K562 (cell line): Measurements from ENCODE around the gene GPC1. TPM values are rescaled to one million over a fixed set of nuclear protein-coding genes. Genes with fewer than 3 reads are reported as not detected.

Source experiments
- ATAC-seq: fragments of 200-7000 bp; cut with Tn5 transposase; 3 replicates; pipeline ENCODE4 v1.9.1; 2020; ENCODE audit warnings: moderate library complexity
- BruUV-seq: library from RNA; stranded (reverse); fragments of 400-500 nt; replicated peaks from 2 replicates; lab custom pipeline; 2021; lab: Mats Ljungman, UMichigan
- CTCF ChIA-PET: fragments of 300-600 bp; formaldehyde crosslinking; extraction: SDS; loops from one replicate; lab custom pipeline; 2021; ENCODE audit warnings: low intra/inter-chr PET ratio; lab: Yijun Ruan, JAX
- POLR2A ChIA-PET: fragments of 300-600, 350-650 bp; sonication (Branson Sonifier 250); formaldehyde crosslinking; extraction: SDS; loops from one replicate; lab custom pipeline; 2021; ENCODE audit warnings: antibody characterized with exemption, inconsistent platforms; lab: Yijun Ruan, JAX
- DNase-seq, 4 experiments: peaks; one replicate each; pipeline versions ENCODE4 v3.0.0 to v3.0.0-alpha.2; 2011 to 2018; ENCODE audit warnings: low spot score in 3 of 4, mixed read lengths in 3 of 4; ENCODE audit errors: extremely low read depth in 1 of 4
- FAIRE-seq: peaks from 2 replicates; lab custom pipeline; 2011; peaks lifted over from hg19 to GRCh38; lab: Jason Lieb, UNC
- H2AFZ ChIP-seq: 2 replicates; pipeline ENCODE4 v1.6.0; 2011; ENCODE audit warnings: low read depth, low read length, control low read depth, inconsistent platforms
- H3K27ac ChIP-seq: fragments of 200-600 bp; 3 replicates; pipeline ENCODE4 v1.8.0; 2011; ENCODE audit warnings: low read depth, mild to moderate bottlenecking, control low read depth, inconsistent platforms, low read length, moderate library complexity, mixed read lengths; ENCODE audit errors: extremely low read depth
- H3K27me3 ChIP-seq, 2 experiments: fragments of 300-600 bp in 1 of 2; 2 replicates in 1 of 2; 3 replicates in 1 of 2; pipeline versions ENCODE4 v1.6.0 to v1.8.0; 2011; ENCODE audit warnings: inconsistent platforms in 2 of 2, low read length in 2 of 2, mild to moderate bottlenecking in 1 of 2, mixed read lengths in 1 of 2, moderate library complexity in 1 of 2; ENCODE audit not compliant: control insufficient read depth in 2 of 2, insufficient read depth in 2 of 2
- H3K36me3 ChIP-seq: fragments of 300-600 bp; 3 replicates; pipeline ENCODE4 v1.8.0; 2011; ENCODE audit warnings: mild to moderate bottlenecking, low read length, inconsistent platforms; ENCODE audit not compliant: control insufficient read depth, insufficient read depth
- H3K4me1 ChIP-seq, 2 experiments: fragments of 200-600 bp in 1 of 2; replicated peaks in 1 of 2; 2 replicates in 1 of 2; 3 replicates in 1 of 2; pipeline versions ENCODE4 v1.5.1 to v1.8.0; 2011; ENCODE audit warnings: inconsistent platforms in 2 of 2, low read length in 2 of 2, mild to moderate bottlenecking in 1 of 2, mixed read lengths in 1 of 2, moderate library complexity in 1 of 2; ENCODE audit not compliant: control insufficient read depth in 2 of 2, insufficient read depth in 2 of 2
- H3K4me2 ChIP-seq: 2 replicates; pipeline ENCODE4 v1.6.1; 2011; ENCODE audit warnings: low read length, control low read depth, inconsistent platforms, mixed read lengths; ENCODE audit not compliant: insufficient read depth
- H3K4me3 ChIP-seq: fragments of 200-600 bp; sonication (generic), shearing (Covaris generic); 2 replicates; pipeline ENCODE4 v1.5.1; 2016; ENCODE audit warnings: control low read depth, inconsistent platforms
- H3K79me2 ChIP-seq: fragments of 200-600 bp; 3 replicates; pipeline ENCODE4 v1.8.0; 2011; ENCODE audit warnings: low read length, inconsistent platforms; ENCODE audit not compliant: control insufficient read depth, insufficient read depth
- H3K9ac ChIP-seq, 2 experiments: 2 replicates each; pipeline versions ENCODE4 v1.6.0 to v1.6.1; 2011; ENCODE audit warnings: low read depth in 2 of 2, low read length in 2 of 2, control low read depth in 1 of 2, inconsistent platforms in 1 of 2, mild to moderate bottlenecking in 1 of 2, mixed read lengths in 1 of 2; ENCODE audit not compliant: insufficient read depth in 1 of 2
- H3K9me1 ChIP-seq: one replicate; pipeline ENCODE4 v1.6.0; 2011; ENCODE audit warnings: inconsistent platforms, mild to moderate bottlenecking, low read length, moderate library complexity; ENCODE audit not compliant: control insufficient read depth, insufficient read depth
- H3K9me3 ChIP-seq: replicated peaks from 2 replicates; pipeline ENCODE4 v1.5.1; 2011; ENCODE audit warnings: low read depth, low read length, inconsistent platforms; ENCODE audit not compliant: control insufficient read depth, insufficient read depth
- H4K20me1 ChIP-seq: replicated peaks from 2 replicates; pipeline ENCODE4 v1.6.1; 2011; ENCODE audit warnings: low read length, inconsistent platforms, mixed read lengths; ENCODE audit not compliant: control insufficient read depth, insufficient read depth
- ARNT ChIP-seq, 2 experiments: fragments of 450-650 bp; IDR thresholded peaks; 2 replicates each; pipeline ENCODE4 v1.6.1; 2016; ENCODE audit warnings: mild to moderate bottlenecking in 1 of 2
- BRD4 ChIP-seq: fragments of 200-600 bp; sonication (generic); IDR thresholded peaks from 2 replicates; pipeline ENCODE4 v1.6.1; 2017; ENCODE audit warnings: inconsistent platforms
- E2F6 ChIP-seq, 2 experiments: IDR thresholded peaks; 2 replicates each; pipeline ENCODE4 v1.6.1; 2011; ENCODE audit warnings: borderline replicate concordance in 1 of 2, control low read depth in 1 of 2, low read depth in 1 of 2, low read length in 1 of 2, mild to moderate bottlenecking in 1 of 2, mixed read lengths in 1 of 2, moderate library complexity in 1 of 2; ENCODE audit not compliant: insufficient read depth in 1 of 2, insufficient read length in 1 of 2, poor library complexity in 1 of 2, severe bottlenecking in 1 of 2; ENCODE audit errors: extremely low read depth in 1 of 2
- ELF1 ChIP-seq: fragments of 200-800 bp; sonication (Bioruptor generic); IDR thresholded peaks from 2 replicates; pipeline ENCODE4 v1.6.1; 2016; ENCODE audit warnings: missing genetic modification characterization, missing compliant biosample characterization
- NCOA1 ChIP-seq: fragments of 450-650 bp; IDR thresholded peaks from 2 replicates; pipeline ENCODE4 v1.6.1; 2016; ENCODE audit warnings: low read depth
- POLR3G ChIP-seq: IDR thresholded peaks from 2 replicates; pipeline ENCODE4 v1.6.1; 2011; ENCODE audit not compliant: insufficient read length, insufficient replicate concordance; ENCODE audit errors: extremely low read depth
- RBM14 ChIP-seq: fragments of 200-400 bp; formaldehyde crosslinking; IDR thresholded peaks from 2 replicates; pipeline ENCODE4 v1.6.1; 2018; ENCODE audit warnings: low read depth, mild to moderate bottlenecking, low read length, moderate library complexity, borderline replicate concordance; ENCODE audit not compliant: insufficient read depth
- RBM25 ChIP-seq: fragments of 200-400 bp; formaldehyde crosslinking; IDR thresholded peaks from 2 replicates; pipeline ENCODE4 v1.6.1; 2018; ENCODE audit warnings: low read length, low read depth, moderate library complexity; ENCODE audit not compliant: severe bottlenecking
- SRSF1 ChIP-seq: fragments of 200-400 bp; formaldehyde crosslinking; IDR thresholded peaks from 2 replicates; pipeline ENCODE4 v1.6.1; 2017; ENCODE audit warnings: mild to moderate bottlenecking, low read depth, low read length, moderate library complexity
- WGBS: fragments of 100-300 bp; shearing (Covaris generic); methylation state at CpG from one replicate; pipeline ENCODE4 v1.1.6; 2016; ENCODE audit warnings: low coverage, mixed read lengths; ENCODE audit not compliant: insufficient coverage; ENCODE audit errors: missing lambda C conversion rate; 5-methylcytosine and 5-hydroxymethylcytosine counted together
- in situ Hi-C: fragments of 300-500 bp; cut with MboI; formaldehyde crosslinking; loops from 4 replicates; pipeline ENCODE4 v1.15.0; 2018; ENCODE audit warnings: inconsistent platforms, mixed read lengths
- intact Hi-C: fragments of 100-400 bp; cut with micrococcal nuclease; formaldehyde crosslinking; loops from 2 replicates; pipeline ENCODE4 v1.14.2; 2022
- polyA plus RNA-seq, 8 experiments: library from polyadenylated mRNA; depleted of rRNA in 4 of 8; stranded (reverse) in 5 of 8; unstranded in 3 of 8; fragments of >200 nt; fragmentation: Nextera tagmentation in 2 of 8; fragmentation: Illumina TruSeq in 1 of 8; extraction: Ambion mirVana in 2 of 8; extraction: Trizol in 1 of 8; gene quantifications; 2 replicates each; pipeline versions ENCODE4 v1.2.1 to v1.2.3, GENCODE V29; 2011 to 2014; ENCODE audit warnings: inconsistent platforms in 1 of 8, missing spikeins in 1 of 8
- total RNA-seq, 7 experiments: library from RNA; depleted of rRNA in 6 of 7; stranded (reverse); fragments of >200 nt in 6 of 7; fragmentation: Illumina TruSeq in 2 of 7; extraction: Trizol in 2 of 7; gene quantifications; 2 replicates each; pipeline versions ENCODE4 v1.2.1 to v1.2.3, GENCODE V29; 2011 to 2021; ENCODE audit warnings: low replicate concordance in 1 of 7
- TF ChIP-seq, protein P1 (sequence below): fragments of 250-450 bp; sonication (Bioruptor Pico); IDR thresholded peaks from 2 replicates; pipeline ENCODE4 v1.4.0; 2020; ENCODE audit warnings: mild to moderate bottlenecking

The GPC1 gene
- total and polyA plus RNA-seq, 9 of the 15 experiments (the other 6 are each of a cell fraction or from before 2014, with no cell fraction given), result 0.07 to 0.82 (median 0.14) TPM; not detected in 3

DNA sequence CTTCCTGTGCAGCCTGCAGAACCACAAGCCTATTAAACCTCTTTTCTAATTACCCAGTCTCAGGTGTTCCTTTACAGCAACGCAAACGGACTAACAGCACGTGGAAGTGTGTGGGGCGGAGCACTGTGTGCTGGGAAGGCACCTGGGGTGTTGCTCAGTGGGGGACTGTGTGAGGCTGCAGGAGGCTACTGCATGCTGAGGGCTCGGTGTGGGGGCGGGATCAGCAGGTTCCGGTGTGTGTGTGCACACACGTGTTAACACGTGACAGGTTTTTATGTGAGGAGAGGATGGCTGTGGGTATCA, 63.4 kb downstream of the GPC1 start (continued):
- TF ChIP-seq E2F6 (IDR thresholded peaks at IDR 0.05; ENCODE audit: borderline replicate concordance in 1 of 2, extremely low read depth in 1 of 2, insufficient read depth in 1 of 2, insufficient read length in 1 of 2, low read depth in 1 of 2, low read length in 1 of 2, poor library complexity in 1 of 2, severe bottlenecking in 1 of 2) (no peak), RBM25 (no peak), ELF1 (tag) (no peak), NCOA1 (no peak)

DNA sequence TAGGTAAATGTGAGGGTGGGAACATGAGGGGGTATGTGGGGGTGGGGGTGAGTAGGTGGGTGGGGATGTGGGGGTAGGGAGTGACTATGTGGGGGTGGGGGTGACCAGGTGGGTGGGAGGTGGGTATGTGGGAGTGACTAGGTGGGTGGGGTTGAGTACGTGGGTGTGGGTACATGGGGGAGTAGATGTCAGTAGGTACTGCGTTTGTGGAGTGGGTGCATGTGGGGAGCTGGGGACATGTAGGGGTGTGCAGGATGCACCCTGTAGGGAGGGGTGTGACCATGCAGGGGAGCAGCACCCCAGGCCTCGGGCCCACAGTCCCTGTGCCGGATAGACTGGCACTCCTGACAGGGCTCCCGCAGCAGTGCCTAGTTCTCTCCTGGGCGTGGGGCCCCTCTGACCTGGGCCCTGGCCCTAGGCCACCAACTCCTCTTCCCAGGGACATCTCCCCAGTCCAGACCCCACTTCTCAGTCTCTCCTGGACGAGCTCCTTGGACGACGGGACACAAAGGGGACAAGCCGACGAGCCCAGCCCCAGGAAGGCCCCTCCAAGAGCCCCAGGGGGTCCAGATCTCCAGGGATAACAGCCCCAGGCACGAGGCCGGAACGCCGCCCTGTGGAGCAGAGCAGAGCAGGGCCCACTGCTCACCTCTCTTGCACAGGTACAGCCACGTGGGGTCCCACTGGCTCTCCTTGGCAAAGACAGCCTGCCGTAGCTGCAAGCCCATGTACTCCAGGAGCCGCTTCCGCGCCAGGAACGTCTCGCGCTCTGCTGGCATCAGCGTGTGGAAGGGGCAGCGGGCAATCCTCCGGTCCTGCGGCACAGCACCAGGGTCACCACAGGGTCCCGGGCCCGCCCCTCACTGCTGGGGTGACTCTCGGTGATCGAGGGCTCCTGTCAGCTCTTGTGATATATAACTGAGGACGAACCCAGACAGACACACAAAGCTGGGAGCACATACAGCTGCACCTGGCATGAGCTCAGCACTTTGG, 64.1 kb downstream of the GPC1 start:
- Histone ChIP-seq H3K27ac (no peak overlapping the region), H2AFZ (no peak overlapping the region), H4K20me1 (no peaks in the 10 kb centered on the region), H3K9me3 (no peaks in the 10 kb centered on the region), H3K9me1 (no peaks in the 10 kb centered on the region), H3K36me3 (peaks cover 22% of the 10 kb centered on the region; the same call in 2 of the 3 replicates), H3K4me3 (no peak overlapping the region), H3K4me1 (peaks cover 0 to 6% of the 10 kb centered on the region in 2 experiments; a peak in 1 of 5 replicates), H3K4me2 (no peak overlapping the region), H3K9ac (no peak overlapping the region), H3K79me2 (no peaks in the 10 kb centered on the region), H3K27me3 (no peaks in the 10 kb centered on the region)
- ChIA-PET CTCF (no interaction called here), POLR2A (no interaction called here)
- in situ Hi-C loops, result no loop called here
- FAIRE-seq (no peak), ATAC-seq (no peak), DNase-seq (no peak)
- WGBS, result 96% methylated on average over 16 of the region's 32 CpGs
- intact Hi-C loops, result no loop called here
- TF ChIP-seq BRD4, result no peak
- TF ChIP-seq POLR3G, result no peak
- TF ChIP-seq, protein P1, sequence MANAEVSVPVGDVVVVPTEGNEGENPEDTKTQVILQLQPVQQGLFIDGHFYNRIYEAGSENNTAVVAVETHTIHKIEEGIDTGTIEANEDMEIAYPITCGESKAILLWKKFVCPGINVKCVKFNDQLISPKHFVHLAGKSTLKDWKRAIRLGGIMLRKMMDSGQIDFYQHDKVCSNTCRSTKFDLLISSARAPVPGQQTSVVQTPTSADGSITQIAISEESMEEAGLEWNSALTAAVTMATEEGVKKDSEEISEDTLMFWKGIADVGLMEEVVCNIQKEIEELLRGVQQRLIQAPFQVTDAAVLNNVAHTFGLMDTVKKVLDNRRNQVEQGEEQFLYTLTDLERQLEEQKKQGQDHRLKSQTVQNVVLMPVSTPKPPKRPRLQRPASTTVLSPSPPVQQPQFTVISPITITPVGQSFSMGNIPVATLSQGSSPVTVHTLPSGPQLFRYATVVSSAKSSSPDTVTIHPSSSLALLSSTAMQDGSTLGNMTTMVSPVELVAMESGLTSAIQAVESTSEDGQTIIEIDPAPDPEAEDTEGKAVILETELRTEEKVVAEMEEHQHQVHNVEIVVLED (CRISPR knock-in tag), result no peak
- no peak for TF ChIP-seq RBM14
- TF ChIP-seq ARNT (IDR thresholded peaks at IDR 0.05), result no peak
- no peak for TF ChIP-seq SRSF1
- BruUV-seq, result no TSS peak
